ENCODE data around the gene B9D2.
"Not testable (repeated sequence)": the region's sequence is repeated elsewhere in the genome, so short reads cannot be mapped to it uniquely, and the experiment has no call there.

The B9D2 gene

DNA sequence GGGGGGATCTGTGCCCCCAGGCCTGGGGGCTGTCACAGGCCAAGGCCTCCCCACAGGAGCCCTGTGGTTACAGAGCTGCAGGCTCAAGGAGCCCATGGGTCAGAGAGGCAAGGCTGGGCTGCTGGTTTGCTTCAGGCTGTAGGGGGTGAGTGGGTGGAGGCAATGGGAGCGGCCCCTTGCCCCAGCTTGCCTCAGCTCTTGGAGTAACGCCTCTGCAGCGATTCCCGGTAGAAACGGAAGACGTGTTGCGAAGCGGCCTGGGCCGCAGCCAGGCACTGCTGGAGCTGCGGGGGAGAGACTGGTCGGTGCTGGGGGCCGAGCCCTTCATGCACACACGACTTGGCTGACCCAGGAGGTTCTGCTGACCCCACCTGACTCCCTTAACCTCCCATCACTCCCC, 22.5 kb upstream of the B9D2 start:
- DNase-seq, result no peak

DNA sequence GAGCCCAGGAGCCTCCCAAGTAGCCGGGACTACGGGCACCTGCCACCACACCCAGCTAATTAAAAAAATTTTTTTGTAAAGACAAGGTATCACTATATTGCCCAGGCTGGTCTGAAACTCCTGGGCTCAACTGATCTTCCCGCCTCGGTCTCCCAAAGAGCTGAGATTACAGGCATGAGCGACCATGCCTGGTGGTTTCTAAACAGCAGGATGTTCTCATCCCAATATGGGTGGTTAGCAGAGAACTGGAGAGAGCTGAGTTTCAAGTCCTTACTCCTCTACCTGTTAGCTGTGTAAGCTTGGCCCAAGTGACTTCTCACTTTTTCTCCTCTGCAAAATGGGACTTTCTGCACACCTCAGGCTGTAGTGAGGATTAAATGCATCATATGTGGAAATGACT, 20.4 kb upstream of the B9D2 start:
- no peak for DNase-seq

DNA sequence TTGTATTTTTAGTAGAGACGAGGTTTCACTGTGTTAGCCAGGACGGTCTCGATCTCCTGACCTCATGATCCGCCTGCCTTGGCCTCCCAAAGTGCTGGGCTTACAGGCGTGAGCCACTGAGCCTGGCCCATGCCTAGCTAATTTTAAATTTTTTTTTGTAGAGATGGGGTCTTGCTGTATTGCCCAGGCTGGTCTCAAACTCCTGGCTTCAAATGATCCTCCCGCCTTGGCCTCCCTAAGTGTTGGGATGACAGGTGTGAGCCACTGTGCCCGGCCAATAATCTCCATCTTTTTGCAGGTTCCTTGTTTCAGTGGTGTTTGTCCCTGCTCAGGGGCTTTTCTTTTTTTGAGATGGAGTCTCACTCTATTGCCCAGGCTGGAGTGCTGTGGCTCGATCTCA, 17.6 kb upstream of the B9D2 start:
- not testable (repeated sequence) for DNase-seq

DNA sequence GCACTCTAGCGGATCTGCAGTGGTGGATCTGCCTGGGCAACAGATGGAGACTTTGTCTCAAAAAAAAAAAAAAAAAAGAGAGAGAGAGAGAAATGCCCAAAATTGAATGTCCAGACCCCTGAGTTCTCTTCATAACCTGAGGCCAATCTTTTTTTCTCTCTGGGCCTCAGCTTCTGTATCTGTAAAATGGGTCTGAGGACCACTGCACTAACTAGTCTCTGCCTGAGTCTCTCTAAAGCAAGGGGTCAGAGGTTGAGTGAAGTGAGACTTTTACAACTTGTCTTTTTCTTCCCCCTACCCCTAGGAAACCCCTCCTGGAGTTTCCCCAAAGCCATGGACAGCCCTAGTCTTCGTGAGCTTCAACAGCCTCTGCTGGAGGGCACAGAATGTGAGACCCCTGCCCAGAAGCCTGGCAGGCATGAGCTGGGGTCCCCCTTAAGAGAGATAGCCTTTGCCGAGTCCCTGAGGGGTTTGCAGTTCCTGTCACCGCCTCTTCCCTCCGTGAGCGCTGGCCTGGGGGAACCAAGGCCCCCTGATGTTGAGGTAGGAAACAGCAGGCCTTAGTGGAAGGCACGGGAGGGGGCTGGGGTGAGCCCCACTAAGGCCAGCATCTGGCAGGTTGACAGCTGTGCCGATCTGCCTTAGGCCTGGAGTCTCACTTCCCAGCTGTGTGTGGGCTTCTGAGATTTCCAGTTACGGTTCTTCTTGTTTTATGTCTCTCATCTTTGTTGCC, 14.2 kb upstream of the B9D2 start:
- no peak for DNase-seq

DNA sequence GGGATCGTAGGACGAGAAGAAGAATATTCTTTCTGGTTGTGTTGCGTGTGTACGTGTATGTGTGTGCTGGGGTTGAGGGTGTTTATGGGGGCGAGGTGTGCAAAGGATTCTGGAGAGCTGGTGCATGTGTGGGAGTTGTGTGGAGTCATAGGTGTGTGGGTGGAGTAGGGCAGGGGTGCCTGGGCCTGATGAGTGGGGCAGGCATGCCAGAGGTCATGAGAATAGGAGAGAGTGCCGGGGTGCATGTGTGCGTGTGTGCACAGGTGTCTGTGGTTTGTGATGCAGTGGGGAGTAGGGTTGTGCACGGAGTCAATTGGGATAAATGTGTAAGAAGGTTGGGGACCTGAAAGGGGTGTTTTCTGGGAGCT, 13.0 kb upstream of the B9D2 start:
- no peak for DNase-seq

DNA sequence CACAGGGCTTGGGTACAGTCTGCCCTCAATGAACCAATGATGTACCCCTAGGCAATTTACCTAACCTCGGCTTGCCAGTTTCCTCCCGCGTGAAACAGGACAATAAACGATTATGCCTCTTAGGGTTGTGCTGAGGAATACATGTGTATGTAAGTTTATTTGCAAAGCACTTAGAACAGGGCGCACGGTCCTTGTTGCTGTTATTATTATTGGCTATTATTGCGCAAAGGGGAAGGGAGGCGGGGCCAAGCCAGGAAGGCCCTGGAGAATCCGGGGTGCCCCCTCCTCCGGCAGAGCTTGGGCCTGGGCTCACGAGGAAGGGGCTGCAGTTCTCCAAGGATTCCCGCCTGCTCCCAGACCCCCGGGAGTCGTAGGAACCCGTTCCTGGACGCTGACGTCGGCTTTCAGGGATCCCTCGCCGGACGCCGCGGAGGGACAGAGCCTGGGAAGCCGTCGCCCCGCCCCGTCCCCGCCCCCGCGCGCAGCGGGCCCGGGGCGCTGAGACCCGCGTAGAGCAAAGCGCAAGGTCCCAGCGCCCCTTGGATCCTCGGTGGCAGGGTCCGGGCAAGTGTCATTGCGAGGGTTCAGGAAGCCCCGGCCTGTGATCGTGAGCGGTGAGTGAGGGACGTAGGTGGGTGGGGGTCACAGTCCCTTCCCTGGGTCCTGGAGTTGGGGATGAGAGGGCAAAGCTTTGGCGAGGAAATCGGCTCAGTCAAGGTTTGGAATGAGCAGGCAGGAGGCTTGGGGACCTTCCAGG, 12.5 kb upstream of the B9D2 start, which contains the start of gene TMEM91:
TMEM91 (plus strand) TSS at position 293 of the 757 bp plus-strand sequence. CDS start 1,777 bp downstream, outside the sequence.
- no peak for DNase-seq

DNA sequence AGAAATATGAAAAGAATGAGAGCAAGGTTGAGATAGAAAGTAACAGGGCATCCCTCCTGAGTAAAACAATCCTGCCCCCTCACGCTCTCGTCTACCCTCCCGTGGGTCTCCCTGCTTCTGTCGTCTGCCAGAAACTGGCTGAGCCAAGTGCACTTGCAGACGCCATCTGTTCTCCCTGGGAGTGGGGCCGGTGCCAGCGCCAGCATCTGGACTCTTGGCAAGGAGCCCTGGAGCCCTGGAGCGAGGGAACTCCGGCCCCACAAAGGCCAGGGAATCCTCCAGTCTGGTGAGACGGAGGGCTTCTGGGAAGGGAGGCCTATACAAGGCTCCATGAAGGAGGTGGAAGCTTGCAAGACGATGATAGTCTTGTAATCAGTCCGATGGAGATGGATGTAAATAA, 10.0 kb upstream of the B9D2 start:
- DNase-seq, result no peak

DNA sequence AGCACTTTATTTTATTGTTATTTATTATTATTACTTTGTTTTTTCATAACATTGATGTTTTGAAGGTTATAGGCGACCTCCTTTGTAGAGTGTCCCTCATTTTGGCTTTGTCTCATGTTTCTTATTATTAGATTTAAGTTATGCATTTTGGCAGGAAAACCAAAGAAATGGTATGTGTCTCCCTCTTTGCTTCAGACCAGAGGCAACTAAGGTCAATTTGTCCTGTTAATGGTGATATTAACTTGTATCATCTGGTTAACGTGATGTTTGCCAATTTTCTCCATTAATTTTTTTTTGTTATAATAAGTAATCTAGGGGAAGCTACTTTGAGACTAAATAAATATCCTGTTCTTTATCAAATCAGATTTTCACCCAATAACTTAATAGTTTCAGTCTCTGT, 8.6 kb upstream of the B9D2 start:
- DNase-seq, result no peak

DNA sequence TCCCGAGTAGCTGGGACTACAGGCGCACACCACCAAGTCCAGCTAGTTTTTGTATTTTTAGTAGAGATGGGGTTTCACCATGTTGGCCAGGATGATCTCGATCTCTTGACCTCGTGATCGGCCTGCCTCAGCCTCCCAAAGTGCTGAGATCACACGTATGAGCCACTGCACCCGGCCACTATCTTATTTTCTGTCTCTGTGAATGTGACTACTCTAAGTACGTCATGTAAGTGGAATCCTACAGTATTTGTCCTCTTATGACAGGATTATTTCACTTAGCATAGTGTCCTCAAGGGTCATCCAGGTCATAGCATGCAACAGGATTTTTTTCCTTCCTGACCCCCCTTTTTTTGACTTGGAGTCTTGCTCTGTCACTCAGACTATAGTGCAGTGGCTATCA, 7.6 kb upstream of the B9D2 start:
- no peak for DNase-seq

DNA sequence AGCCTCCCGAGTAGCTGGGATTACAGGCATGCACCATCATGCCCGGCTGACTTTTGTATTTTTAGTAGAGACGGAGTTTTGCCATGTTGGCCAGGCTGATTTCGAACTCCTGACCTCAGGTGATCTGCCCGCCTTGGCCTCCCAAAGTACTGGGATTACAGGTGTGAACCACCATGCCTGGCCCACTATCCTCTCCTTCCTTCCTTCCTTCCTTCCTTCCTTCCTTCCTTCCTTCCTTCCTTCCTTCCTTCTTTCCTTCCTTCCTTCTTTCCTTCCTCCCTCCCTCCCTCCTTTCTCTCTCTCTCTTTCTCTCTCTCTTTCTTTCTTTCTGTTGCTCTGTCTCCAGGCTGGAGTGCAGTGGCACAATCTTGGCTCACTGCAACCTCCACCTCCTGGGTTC, 7.2 kb upstream of the B9D2 start:
- DNase-seq, result not testable (repeated sequence)

DNA sequence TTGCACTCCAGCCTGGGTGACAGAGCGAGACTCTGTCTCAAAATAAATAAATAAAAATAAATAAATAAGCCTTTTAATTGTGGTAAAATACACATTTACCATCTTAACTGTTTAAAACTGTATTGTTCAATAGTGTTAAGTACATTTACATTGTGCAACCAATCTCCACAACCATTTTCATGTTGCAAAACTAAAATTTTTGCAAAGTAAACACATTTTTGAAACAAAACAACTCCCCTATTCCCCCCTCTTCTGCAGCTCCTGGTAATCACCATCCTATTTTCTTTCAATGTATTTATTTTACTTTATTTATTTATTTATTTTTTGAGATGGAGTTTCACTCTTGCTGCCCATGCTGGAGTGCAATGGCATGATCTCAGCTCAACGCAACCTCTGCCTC, 5.8 kb upstream of the B9D2 start:
- DNase-seq, result no peak

DNA sequence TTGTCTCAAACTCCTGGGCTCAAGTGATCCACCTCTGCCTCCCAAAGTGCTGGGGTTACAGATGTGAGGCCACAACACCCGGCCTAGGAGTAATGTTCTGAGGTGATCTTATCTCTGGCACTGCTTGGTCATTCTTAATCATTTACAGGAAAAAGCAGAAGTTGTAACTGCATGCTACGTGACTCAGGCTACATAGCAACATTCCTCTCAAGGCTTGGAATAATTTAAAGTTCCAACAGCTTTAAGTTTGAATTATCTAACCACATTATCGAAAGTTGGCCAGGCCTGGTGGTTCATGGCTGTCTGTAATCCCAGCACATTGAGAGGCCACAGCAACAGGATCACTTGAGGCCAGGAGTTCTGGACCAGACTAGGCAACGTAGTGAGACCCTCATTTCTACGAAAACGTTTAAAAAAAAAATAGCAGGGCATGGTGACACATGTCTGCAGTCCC, 3.9 kb upstream of the B9D2 start:
- DNase-seq, result no peak

DNA sequence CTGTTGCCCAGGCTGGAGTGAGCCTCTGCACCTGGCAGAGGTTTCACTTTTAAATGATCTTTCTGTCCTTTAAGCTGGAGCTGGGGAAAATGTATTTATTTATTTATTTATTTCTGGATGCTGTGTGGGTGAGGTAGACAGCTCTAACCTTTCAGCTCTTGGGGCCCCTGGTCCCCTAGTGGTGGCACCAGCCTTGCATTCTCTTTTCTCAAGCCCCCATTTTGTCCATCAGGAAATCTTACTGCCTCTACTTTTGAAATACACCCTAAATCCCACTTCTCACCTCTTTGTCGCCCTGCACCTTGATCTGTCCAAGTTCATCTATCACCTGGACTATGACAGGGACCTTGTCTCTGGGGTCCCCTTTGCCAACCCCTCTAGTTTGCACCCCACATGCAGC, 2.1 kb upstream of the B9D2 start:
- no peak for DNase-seq

DNA sequence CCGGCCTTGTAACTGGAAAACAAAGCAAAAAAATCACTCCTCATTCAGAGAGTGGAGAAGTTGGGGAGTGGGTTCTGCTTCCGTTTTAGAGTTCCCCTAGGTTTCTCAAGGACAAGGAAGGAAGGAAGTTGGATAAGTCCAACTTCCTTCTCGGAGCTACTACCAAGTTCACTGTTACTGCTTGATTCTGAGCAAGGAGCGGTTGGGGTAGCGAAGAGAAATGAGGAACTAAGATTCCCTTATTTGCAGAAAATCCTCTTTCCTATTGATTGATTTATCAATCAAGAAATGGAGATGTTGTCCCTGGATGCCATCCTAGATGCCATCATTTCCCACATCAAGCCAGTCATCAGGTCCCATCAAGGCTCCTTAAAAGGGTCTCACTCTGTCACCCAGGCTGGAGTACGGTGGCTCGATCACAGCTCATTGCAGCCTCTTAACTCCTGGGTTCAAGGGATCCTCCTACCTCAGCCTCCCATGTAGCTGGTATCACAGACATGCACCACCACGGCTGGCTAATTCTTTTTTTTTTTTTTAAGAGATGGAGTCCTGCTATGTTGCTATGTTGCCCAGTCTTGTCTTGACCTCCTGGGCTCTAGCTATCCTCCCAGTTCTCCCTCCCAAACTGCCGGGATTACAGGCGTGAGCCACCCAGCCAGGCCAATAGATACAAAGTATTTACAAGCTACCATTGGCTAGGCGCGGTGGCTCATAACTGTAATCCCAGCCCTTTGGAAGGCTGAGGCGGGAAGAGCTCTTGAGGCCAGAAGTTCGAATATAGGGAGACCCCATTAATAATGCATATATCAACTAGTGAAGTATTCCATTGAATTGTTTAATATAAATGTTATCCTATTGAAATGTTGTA, 809 bp upstream of the B9D2 start:
- DNase-seq, result no peak

DNA sequence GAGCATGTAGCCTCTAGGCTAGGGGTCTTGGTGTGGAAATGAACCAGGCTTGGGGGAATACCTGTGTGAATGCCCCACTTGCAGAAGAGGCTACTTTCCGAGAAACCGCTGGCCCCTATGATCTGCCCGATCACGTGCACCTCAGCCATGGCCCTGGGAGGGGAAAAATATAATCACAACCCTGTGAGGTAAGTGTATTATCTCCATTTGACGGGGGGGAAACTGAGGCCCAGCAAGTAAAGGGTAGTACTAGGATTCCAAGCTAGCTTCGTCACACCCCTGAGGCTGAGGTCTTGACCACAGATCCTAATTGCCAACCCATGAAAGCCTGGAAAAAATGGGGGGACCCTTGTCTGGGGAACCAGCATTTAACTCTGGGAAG, 587 bp downstream of the B9D2 start:
- no peak for DNase-seq

DNA sequence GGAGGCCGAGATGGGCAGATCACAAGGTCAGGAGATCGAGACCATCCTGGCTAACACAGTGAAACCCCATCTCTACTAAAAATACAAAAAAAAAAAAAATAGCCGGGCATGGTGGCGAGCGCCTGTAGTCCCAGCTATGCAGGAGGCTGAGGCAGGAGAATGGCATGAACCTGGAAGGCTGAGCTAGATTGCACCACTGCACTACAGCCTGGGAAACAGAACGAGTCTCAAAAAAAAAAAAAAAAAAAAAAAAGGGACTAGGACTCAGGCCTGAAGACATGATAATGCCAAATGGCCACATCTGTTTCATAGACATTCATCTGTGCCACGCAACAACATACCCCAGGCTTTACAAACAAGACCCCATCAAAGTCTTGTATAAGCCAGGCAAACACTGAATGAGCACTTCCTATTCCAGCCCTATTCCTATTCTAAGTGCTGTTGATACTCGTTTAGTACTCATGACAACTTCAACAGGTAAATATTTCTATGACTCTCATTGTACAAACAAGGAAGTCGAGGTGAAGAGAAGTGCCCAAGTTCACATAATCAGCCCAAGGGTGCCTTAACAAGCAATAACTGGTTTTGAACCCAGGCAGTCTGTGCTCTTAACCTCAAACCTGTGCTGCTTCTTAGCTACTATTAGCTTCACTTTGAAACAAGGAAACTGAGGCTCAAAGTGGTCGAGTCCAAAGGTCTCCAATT, 1.7 kb downstream of the B9D2 start:
- DNase-seq, result no peak

DNA sequence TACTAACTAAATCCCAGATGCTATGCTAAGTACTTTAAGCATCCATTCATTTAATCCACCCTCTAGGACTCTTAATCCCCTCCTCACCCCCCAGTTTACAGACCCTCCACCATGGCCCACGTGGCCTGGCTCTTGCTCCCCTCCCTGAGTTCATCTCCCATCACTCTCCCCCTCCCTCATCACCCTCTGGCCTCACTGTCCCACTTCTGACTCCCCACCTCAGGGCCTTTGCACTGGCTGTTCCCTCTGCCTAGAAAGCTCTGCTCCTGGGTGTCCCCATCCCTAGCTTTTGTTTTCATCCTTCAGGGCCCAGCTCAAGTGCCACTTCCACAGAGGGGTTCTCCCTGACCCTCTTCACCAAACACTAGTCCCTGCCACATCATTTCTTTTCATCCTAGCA, 4.2 kb downstream of the B9D2 start:
- no peak for DNase-seq

DNA sequence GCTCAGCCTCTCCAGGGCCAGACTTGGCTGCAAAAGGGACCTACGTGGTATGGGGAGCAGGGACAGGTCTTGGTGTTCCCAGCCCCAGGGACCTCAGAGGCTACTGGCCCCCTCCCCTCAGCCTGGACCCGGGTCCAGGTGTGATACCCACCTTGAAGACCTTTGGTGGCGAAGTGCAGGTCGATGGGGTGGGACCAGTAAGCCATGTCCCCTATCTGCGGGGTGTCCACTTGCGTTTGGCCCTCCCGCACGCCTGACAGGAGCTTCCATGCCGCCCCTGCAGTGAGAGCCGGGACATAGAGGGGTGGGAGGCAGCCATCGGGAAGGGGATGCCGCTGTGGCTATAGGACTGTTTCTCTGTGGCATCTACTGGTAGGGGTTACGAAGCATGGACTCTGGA, 6.2 kb downstream of the B9D2 start:
- DNase-seq, result no peak

DNA sequence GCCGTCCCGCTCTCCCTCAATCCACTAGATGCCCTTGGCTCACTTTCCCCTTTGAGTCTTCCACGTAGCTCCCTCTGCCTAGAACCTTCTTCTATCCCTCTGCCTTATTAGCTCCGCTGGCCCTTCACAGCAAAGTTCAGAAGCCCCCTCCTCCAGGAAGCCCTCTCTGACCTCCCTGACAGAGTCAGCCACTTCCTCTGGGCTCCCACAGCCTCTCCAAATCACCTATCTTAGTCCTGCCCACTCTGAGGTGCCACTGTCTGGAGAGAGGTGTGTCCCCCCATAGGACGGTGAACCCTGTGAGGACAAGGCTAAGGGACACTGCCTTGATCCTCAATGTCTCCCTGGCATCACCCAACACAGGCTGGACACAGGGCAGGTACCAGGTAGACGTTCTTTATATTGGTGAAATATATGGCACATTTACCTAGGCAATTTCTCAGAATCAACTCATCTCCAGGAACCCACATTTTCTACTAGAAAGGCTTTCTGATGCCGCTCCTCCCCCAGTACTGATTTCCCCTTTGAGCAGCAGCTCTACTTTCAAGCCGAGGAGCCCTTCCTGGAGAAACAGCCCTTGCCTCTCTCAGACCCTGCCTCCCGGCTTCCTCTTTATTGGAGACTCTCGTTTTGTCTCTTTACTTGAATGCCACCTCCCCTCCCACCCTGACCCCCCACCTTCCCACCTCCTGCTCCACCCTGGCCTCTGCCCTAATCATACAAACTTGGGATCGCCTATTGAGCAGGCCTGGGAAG, 6.8 kb downstream of the B9D2 start:
- DNase-seq, result no peak

DNA sequence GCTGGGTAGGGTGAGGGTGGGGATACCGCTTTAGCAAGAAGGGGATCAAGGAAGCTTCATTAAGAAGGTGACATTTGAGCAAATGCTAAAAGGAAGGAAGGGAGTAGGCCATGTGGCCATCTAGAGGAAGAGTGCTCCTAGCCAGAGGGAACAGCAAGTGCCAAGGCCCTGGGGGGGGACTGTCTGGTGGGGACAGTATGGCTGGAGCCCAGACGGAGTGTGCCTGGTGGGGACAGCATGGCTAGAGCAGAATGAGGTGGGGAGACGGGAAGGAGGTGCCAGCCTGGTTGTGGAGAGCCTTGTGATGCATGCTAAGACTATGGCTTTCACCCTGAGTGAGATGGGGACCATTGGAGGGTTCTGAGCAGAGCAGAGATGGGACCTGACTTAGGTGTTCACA, 8.1 kb downstream of the B9D2 start:
- no peak for DNase-seq

DNA sequence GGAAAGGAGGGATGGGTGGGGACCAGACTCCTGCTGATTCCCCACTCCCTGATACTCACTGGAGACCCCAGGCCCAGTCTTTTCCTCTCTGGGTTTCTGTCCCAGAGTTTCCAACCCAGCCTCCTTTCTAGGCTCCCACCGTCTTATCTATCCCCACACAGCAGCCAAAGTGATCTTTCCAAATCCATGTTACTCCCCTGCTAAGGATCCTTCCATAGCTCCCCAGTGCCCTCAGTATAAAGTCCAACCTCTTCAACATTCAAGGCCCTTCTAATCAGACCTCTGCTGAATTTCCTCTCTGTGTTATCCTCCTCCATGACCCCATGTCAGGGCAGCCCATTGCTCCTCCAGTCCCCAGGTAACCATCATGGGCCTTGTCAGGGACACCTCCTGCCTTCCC, 8.9 kb downstream of the B9D2 start:
- DNase-seq, result no peak

DNA sequence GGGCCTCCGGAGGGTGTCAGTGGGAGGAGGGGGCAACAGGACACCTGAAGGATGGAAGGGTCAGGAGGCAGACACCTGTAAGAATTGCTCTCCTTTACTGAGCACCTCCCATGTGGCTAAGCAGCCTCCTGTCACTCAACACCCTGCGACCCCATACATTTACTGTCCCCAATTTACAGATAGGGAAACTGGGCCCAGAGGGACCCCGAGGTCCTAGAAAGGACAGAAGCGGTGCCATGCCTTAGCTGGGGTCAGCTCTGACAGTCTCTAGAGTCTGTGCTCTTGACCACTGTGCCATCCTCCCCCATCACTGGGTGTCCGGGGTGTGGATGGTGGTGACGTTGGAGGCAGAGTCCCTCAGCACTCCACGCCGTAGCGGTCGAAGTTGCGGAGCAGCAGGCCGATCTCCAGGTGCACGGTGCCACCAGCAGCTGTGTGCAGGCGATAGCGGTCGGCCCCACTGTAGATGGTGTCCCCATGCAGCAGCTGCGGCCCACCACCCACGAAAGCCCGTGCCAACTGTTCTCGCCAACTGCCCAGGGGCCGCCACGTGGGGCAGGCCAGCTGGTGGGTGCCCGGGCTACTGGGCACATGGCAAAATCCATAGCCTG, 9.5 kb downstream of the B9D2 start:
- no peak for DNase-seq

Measured in activated T-cell treated with anti-CD3 and anti-CD28 coated beads for 4 hours (primary cell).